Tibial nerve (tissue), 4 donors: ENCODE measurements around the gene CALD1.

Source experiments
- CTCF ChIP-seq, 5 experiments: fragments of 200-600 bp in 3 of 5; fragments of 450-650 bp in 2 of 5; sonication (generic) in 3 of 5; IDR thresholded peaks; one replicate each; pipeline ENCODE4 v1.5.1; 2016 to 2019; ENCODE audit warnings: antibody characterized with exemption in 5 of 5, mild to moderate bottlenecking in 3 of 5, moderate library complexity in 2 of 5
- EP300 ChIP-seq, 2 donors: sonication (generic); formaldehyde crosslinking; IDR thresholded peaks; one replicate each; pipeline ENCODE4 v1.6.1; 2017; ENCODE audit warnings: antibody characterized with exemption in 2 of 2, mild to moderate bottlenecking in 1 of 2
- POLR2A ChIP-seq, 2 donors: fragments of 450-650 bp; IDR thresholded peaks; one replicate each; pipeline ENCODE4 v1.6.1; 2017; ENCODE audit warnings: antibody characterized with exemption in 2 of 2, mild to moderate bottlenecking in 2 of 2, moderate library complexity in 2 of 2

GRCh38 chr7:134888141-134888740 is 108.8 kb downstream of the CALD1 start:
- no peak for TF ChIP-seq CTCF (IDR thresholded peaks at IDR 0.05)
- TF ChIP-seq POLR2A (IDR thresholded peaks at IDR 0.05): no peak
- TF ChIP-seq EP300 (IDR thresholded peaks at IDR 0.05): no peak
